GM12878 (cell line): ENCODE measurements around the gene ABCA13. TPM values are rescaled to one million over a fixed set of nuclear protein-coding genes. Genes with fewer than 3 reads are reported as not detected.

Experiments
- ATAC-seq: fragments of 200-7000 bp; cut with Tn5 transposase; 3 replicates; pipeline ENCODE4 v1.9.1; 2020; ENCODE audit warnings: mild to moderate bottlenecking, moderate library complexity
- BruUV-seq: library from RNA; stranded (reverse); fragments of 400-500 nt; replicated peaks from 2 replicates; lab custom pipeline; 2021; lab: Mats Ljungman, UMichigan
- CTCF ChIA-PET: fragments of 300-600 bp; sonication (Branson Sonifier 250); formaldehyde crosslinking; extraction: SDS; loops from one replicate; lab custom pipeline; 2021; ENCODE audit warnings: inconsistent platforms; lab: Yijun Ruan, JAX
- POLR2A ChIA-PET: fragments of 350-600 bp; formaldehyde crosslinking; extraction: SDS; loops from one replicate; lab custom pipeline; 2021; ENCODE audit warnings: inconsistent platforms; lab: Charles Lee
- RAD21 ChIA-PET: fragments of 300-600 bp; sonication (Branson Sonifier 250); formaldehyde crosslinking; loops from one replicate; lab custom pipeline; 2023; ENCODE audit warnings: antibody characterized with exemption; ENCODE audit not compliant: unreplicated experiment; lab: Charles Lee
- SMC1A ChIA-PET: fragments of 300-600 bp; sonication (Branson Sonifier 250); formaldehyde crosslinking; loops from one replicate; lab custom pipeline; 2023; ENCODE audit not compliant: unreplicated experiment, uncharacterized antibody; lab: Charles Lee
- DNase-seq: peaks from one replicate; pipeline ENCODE4 v3.0.0-alpha.2; 2011; ENCODE audit warnings: low read depth, low spot score
- FAIRE-seq: peaks from 3 replicates; lab custom pipeline; 2011; peaks lifted over from hg19 to GRCh38; lab: Jason Lieb, UNC
- H2AFZ ChIP-seq: 2 replicates; pipeline ENCODE4 v1.6.0; 2011; ENCODE audit warnings: low read depth, low read length, control low read depth; ENCODE audit not compliant: control insufficient read depth
- H3K27ac ChIP-seq: 2 replicates; pipeline ENCODE4 v1.5.1; 2011; ENCODE audit warnings: control low read depth; ENCODE audit not compliant: control insufficient read depth, insufficient read depth
- H3K27me3 ChIP-seq, 2 experiments: replicated peaks in 1 of 2; 2 replicates each; pipeline versions ENCODE4 v1.6.0 to v1.6.1; 2011; ENCODE audit warnings: low read length in 1 of 2; ENCODE audit not compliant: control insufficient read depth in 2 of 2, insufficient read depth in 2 of 2
- H3K36me3 ChIP-seq, 2 experiments: 2 replicates each; pipeline ENCODE4 v1.5.1; 2011; ENCODE audit warnings: low read length in 1 of 2; ENCODE audit not compliant: control insufficient read depth in 2 of 2, insufficient read depth in 2 of 2
- H3K4me1 ChIP-seq: 2 replicates; pipeline ENCODE4 v1.6.1; 2011; ENCODE audit warnings: mild to moderate bottlenecking, low read length, moderate library complexity, mixed read lengths; ENCODE audit not compliant: control insufficient read depth, insufficient read depth
- H3K4me2 ChIP-seq: 2 replicates; pipeline ENCODE4 v1.6.0; 2011; ENCODE audit warnings: control low read depth; ENCODE audit not compliant: control insufficient read depth, insufficient read depth
- H3K4me3 ChIP-seq: fragments of 200-600 bp; sonication (generic); 2 replicates; pipeline ENCODE4 v1.5.1; 2016
- H3K79me2 ChIP-seq: 2 replicates; pipeline ENCODE4 v1.6.0; 2011; ENCODE audit warnings: low read length; ENCODE audit not compliant: control insufficient read depth, insufficient read depth
- H3K9ac ChIP-seq: 2 replicates; pipeline ENCODE4 v1.8.0; 2011; ENCODE audit warnings: low read length, control low read depth, mixed read lengths; ENCODE audit not compliant: control insufficient read depth, insufficient read depth
- H3K9me3 ChIP-seq: replicated peaks from 3 replicates; pipeline ENCODE4 v1.5.1; 2011; ENCODE audit warnings: mild to moderate bottlenecking, low read length; ENCODE audit not compliant: control insufficient read depth, insufficient read depth
- H4K20me1 ChIP-seq: 2 replicates; pipeline ENCODE4 v1.6.0; 2011; ENCODE audit not compliant: control insufficient read depth, insufficient read depth
- CBX5 ChIP-seq: sonication (generic); IDR thresholded peaks from 2 replicates; pipeline ENCODE4 v1.6.1; 2016; ENCODE audit warnings: low read depth, moderate library complexity, mild to moderate bottlenecking, inconsistent platforms
- CREB1 ChIP-seq: IDR thresholded peaks from 2 replicates; pipeline ENCODE4 v1.6.1; 2012; ENCODE audit warnings: low read depth, mild to moderate bottlenecking, inconsistent platforms
- EGR1 ChIP-seq, 2 experiments: IDR thresholded peaks; 1 replicate in 1 of 2; 2 replicates in 1 of 2; pipeline ENCODE4 v1.6.1; 2011 to 2012; ENCODE audit warnings: low read depth in 2 of 2, low read length in 2 of 2, borderline replicate concordance in 1 of 2, mild to moderate bottlenecking in 1 of 2, moderate library complexity in 1 of 2
- ETV6 ChIP-seq, 2 experiments: fragments of 450-650 bp in 1 of 2; IDR thresholded peaks in 1 of 2; conservative IDR thresholded peaks in 1 of 2; 2 replicates each; pipeline ENCODE4 v1.6.1; 2014; ENCODE audit warnings: antibody characterized with exemption in 1 of 2, borderline replicate concordance in 1 of 2, low read depth in 1 of 2, mild to moderate bottlenecking in 1 of 2, moderate library complexity in 1 of 2
- HDAC6 ChIP-seq: fragments of 200-600 bp; sonication (generic); IDR thresholded peaks from one replicate; pipeline ENCODE4 v1.8.0; 2017; ENCODE audit warnings: antibody characterized with exemption; ENCODE audit not compliant: unreplicated experiment
- IRF4 ChIP-seq: IDR thresholded peaks from 2 replicates; pipeline ENCODE4 v1.6.1; 2011; ENCODE audit warnings: low read depth, low read length
- LARP7 ChIP-seq: fragments of 450-650 bp; IDR thresholded peaks from 2 replicates; pipeline ENCODE4 v1.6.1; 2017; ENCODE audit warnings: mild to moderate bottlenecking
- MYB ChIP-seq: fragments of 150-350 bp; IDR thresholded peaks from 2 replicates; pipeline ENCODE4 v1.6.1; 2014; ENCODE audit warnings: mild to moderate bottlenecking, low read depth, low read length, borderline replicate concordance
- NFIC ChIP-seq: IDR thresholded peaks from 2 replicates; pipeline ENCODE4 v1.6.1; 2012; ENCODE audit warnings: low read depth, mild to moderate bottlenecking, inconsistent platforms, low read length, moderate library complexity
- NFXL1 ChIP-seq: fragments of 450-650 bp; IDR thresholded peaks from 2 replicates; pipeline ENCODE4 v1.6.1; 2017; ENCODE audit warnings: antibody characterized with exemption, mild to moderate bottlenecking, borderline replicate concordance
- NKRF ChIP-seq: fragments of 450-650 bp; conservative IDR thresholded peaks from 2 replicates; pipeline ENCODE4 v1.6.1; 2017; ENCODE audit warnings: mild to moderate bottlenecking, moderate library complexity
- PAX5 ChIP-seq: IDR thresholded peaks from 2 replicates; pipeline ENCODE4 v1.6.1; 2011; ENCODE audit warnings: low read depth, low read length, borderline replicate concordance
- PBX3 ChIP-seq: IDR thresholded peaks from 2 replicates; pipeline ENCODE4 v1.6.1; 2011; ENCODE audit warnings: mild to moderate bottlenecking, low read depth, low read length, moderate library complexity; ENCODE audit not compliant: insufficient replicate concordance
- PML ChIP-seq: IDR thresholded peaks from 2 replicates; pipeline ENCODE4 v1.6.1; 2012; ENCODE audit warnings: low read length, inconsistent platforms
- RBBP5 ChIP-seq: fragments of 200-600 bp; sonication (generic); conservative IDR thresholded peaks from 2 replicates; pipeline ENCODE4 v1.6.1; 2016
- RUNX3 ChIP-seq: IDR thresholded peaks from 2 replicates; pipeline ENCODE4 v1.6.1; 2012; ENCODE audit warnings: low read length, inconsistent platforms
- SIN3A ChIP-seq: IDR thresholded peaks from 2 replicates; pipeline ENCODE4 v1.6.1; 2012; ENCODE audit warnings: low read depth, low read length, improper control_type of control experiment
- SRF ChIP-seq, 2 experiments: IDR thresholded peaks; 2 replicates each; pipeline ENCODE4 v1.6.1; 2011; ENCODE audit warnings: low read depth in 2 of 2, low read length in 2 of 2, mild to moderate bottlenecking in 1 of 2, moderate library complexity in 1 of 2
- TCF12 ChIP-seq: IDR thresholded peaks from 2 replicates; pipeline ENCODE4 v1.6.1; 2011; ENCODE audit warnings: low read depth, mild to moderate bottlenecking, low read length
- ZBED1 ChIP-seq: IDR thresholded peaks from 2 replicates; pipeline ENCODE4 v1.6.1; 2016; ENCODE audit warnings: borderline replicate concordance
- ZBTB33 ChIP-seq: fragments of 450-650 bp; IDR thresholded peaks from 2 replicates; pipeline ENCODE4 v1.6.1; 2017; ENCODE audit warnings: mild to moderate bottlenecking
- in situ Hi-C: fragments of 300-500 bp; cut with MboI; formaldehyde crosslinking; loops from 9 replicates; pipeline ENCODE4 v1.14.3; 2018; ENCODE audit warnings: mixed read lengths
- intact Hi-C: fragments of 100-400 bp; cut with micrococcal nuclease; formaldehyde crosslinking; loops from one replicate; pipeline ENCODE4 v1.14.2; 2022; ENCODE audit not compliant: unreplicated experiment
- polyA plus RNA-seq, 11 experiments: library from polyadenylated mRNA; depleted of rRNA in 4 of 11; unstranded in 6 of 11; stranded (reverse) in 5 of 11; fragments of >200 nt; fragmentation: Nextera tagmentation in 4 of 11; fragmentation: Illumina TruSeq in 1 of 11; extraction: Ambion mirVana in 4 of 11; extraction: Trizol in 1 of 11; gene quantifications; 1 replicate in 1 of 11; 2 replicates in 10 of 11; pipeline versions ENCODE4 v1.2.1 to v1.2.3, GENCODE V29; 2011 to 2016; ENCODE audit warnings: inconsistent platforms in 2 of 11, missing spikeins in 2 of 11, low read depth in 1 of 11
- total RNA-seq, 4 experiments: library from RNA; depleted of rRNA in 3 of 4; stranded (reverse); fragments of >200 nt in 3 of 4; fragmentation: Illumina TruSeq in 1 of 4; extraction: Trizol in 1 of 4; gene quantifications; 2 replicates each; pipeline versions ENCODE4 v1.2.1 to v1.2.3, GENCODE V29; 2013 to 2021

Gene ABCA13
- total and polyA plus RNA-seq, 10 of the 15 experiments (the other 5 are each of a cell fraction or from before 2014, with no cell fraction given): under 0.01 to 0.98 (median 0.04) TPM; not detected in 2

- TF ChIP-seq HDAC6: no peak
- TF ChIP-seq SIN3A: no peak
- no peak for TF ChIP-seq SRF (IDR thresholded peaks at IDR 0.05; ENCODE audit: low read depth in 2 of 2, low read length in 2 of 2)
- no peak for TF ChIP-seq PAX5
- TF ChIP-seq ZBTB33: no peak
- TF ChIP-seq RUNX3: no peak
- TF ChIP-seq PML: no peak
These were observed 53.8 kb downstream of the ABCA13 start (continued) for GRCh38 chr7:48225101-48225500.

- in situ Hi-C loops (no loop called here), intact Hi-C loops (no loop called here)
- Histone ChIP-seq H3K27ac (no peak overlapping the region), H3K79me2 (no peaks in the 10 kb centered on the region), H2AFZ (no peak overlapping the region), H3K4me1 (no peaks in the 10 kb centered on the region), H3K4me3 (no peak overlapping the region), H3K27me3 (no peaks in the 10 kb centered on the region), H4K20me1 (no peaks in the 10 kb centered on the region), H3K36me3 (no peaks in the 10 kb centered on the region), H3K4me2 (no peak overlapping the region), H3K9ac (no peak overlapping the region), H3K9me3 (no peaks in the 10 kb centered on the region)
- SMC1A ChIA-PET: no interaction called here
- RAD21 ChIA-PET: no interaction called here
- POLR2A ChIA-PET: no interaction called here
- CTCF ChIA-PET: no interaction called here
- no peak for ATAC-seq
- FAIRE-seq: no peak
- DNase-seq: no peak
- no TSS peak for BruUV-seq
- no peak for TF ChIP-seq SIN3A
- no peak for TF ChIP-seq RBBP5
- no peak for TF ChIP-seq NKRF
- TF ChIP-seq IRF4: no peak
- no peak for TF ChIP-seq NFIC
- no peak for TF ChIP-seq EGR1 (IDR thresholded peaks at IDR 0.05; ENCODE audit: borderline replicate concordance in 1 of 2, low read depth in 2 of 2, low read length in 2 of 2)
- no peak for TF ChIP-seq TCF12
- no peak for TF ChIP-seq NFXL1
- TF ChIP-seq LARP7: no peak
- no peak for TF ChIP-seq CBX5
- no peak for TF ChIP-seq CREB1
- TF ChIP-seq MYB: no peak
- no peak for TF ChIP-seq ETV6 (conservative IDR thresholded peaks at IDR 0.05 in 1 of 2, IDR thresholded peaks at IDR 0.05 in 1 of 2; ENCODE audit: borderline replicate concordance in 1 of 2, low read depth in 1 of 2)
- no peak for TF ChIP-seq PBX3
- TF ChIP-seq ZBED1: no peak
These were observed 66.1 kb downstream of the ABCA13 start for GRCh38 chr7:48237354-48237753.
